GM19395 (cell line): ENCODE measurements around the gene TMEM17.

Experiments
- ATAC-seq: cut with Tn5 transposase; IDR thresholded peaks from one replicate; pipeline ENCODE4 v1.9.1; 2021; ENCODE audit warnings: mild to moderate bottlenecking, moderate library complexity; ENCODE audit not compliant: unreplicated experiment

Gene TMEM17

GRCh38 chr2:62474176-62474575 lies 31.8 kb downstream of the TMEM17 start:
- no peak for ATAC-seq

GRCh38 chr2:62473246-62473827 lies 32.7 kb downstream of the TMEM17 start:
- no peak for ATAC-seq

DNA sequence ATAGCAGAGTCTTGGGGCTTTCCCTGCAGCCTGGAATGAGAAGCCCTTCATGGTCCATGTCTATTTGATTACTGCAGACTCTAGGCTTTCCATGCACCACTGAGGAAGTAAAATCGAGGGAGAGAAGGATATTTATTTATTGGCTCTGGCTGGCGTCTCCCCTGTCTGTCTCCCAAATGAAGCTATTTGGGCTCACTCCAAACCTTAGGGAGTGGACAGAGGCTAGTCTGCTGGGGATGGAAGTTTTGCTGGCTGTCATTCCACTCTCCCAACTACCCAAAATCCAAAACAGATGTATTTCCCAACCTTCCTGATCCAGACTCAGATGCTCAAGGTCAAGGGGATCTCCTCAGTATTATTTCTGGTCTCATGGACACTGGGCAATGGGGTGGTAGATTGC lies 33.7 kb downstream of the TMEM17 start:
- no peak for ATAC-seq

GRCh38 chr2:62471816-62472215 lies 34.2 kb downstream of the TMEM17 start:
- ATAC-seq, result no peak

GRCh38 chr2:62471404-62471803 lies 34.6 kb downstream of the TMEM17 start:
- no peak for ATAC-seq

DNA sequence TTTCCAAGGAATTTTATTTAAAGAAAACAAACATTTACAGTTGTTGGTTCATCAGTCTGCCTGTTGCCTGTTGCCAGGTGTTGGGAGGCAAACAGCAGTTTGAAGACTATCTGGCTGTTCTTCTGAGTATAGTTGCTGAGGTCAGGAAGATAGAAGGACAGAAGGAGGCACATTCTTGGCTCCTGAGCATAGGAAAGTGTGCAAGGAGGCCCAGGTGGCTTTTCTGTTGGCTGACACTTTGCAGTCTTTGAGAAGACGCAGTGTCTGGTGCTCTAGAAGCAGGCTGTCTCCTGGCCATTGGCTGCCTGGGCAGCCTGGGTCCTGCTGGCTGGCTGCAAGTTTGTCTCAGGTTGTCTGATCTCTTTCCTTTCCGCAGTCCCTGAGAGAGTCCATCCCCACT lies 36.4 kb downstream of the TMEM17 start:
- no peak for ATAC-seq

GRCh38 chr2:62469114-62469513 lies 36.9 kb downstream of the TMEM17 start:
- ATAC-seq, result no peak

GRCh38 chr2:62467475-62468321 lies 38.3 kb downstream of the TMEM17 start:
- no peak for ATAC-seq

GRCh38 chr2:62467100-62467474 lies 38.9 kb downstream of the TMEM17 start:
- no peak for ATAC-seq

DNA sequence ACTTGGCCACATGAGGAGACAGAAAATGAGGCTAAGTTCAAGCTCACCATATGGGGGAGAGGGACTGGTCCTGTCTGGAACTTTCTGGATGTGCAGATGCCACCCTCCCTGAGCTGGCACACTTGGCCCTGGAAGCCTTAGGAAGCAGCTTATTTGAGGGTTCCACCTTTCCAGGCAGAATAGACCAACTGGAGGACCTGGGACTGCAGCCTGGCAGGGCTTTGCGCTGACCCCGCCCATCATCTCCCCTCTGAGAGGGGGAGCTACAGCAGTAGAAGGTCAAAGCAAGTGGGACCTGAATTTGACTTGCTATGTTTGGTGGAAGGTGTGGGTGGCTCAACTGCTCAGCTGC lies 39.5 kb downstream of the TMEM17 start:
- ATAC-seq, result no peak

DNA sequence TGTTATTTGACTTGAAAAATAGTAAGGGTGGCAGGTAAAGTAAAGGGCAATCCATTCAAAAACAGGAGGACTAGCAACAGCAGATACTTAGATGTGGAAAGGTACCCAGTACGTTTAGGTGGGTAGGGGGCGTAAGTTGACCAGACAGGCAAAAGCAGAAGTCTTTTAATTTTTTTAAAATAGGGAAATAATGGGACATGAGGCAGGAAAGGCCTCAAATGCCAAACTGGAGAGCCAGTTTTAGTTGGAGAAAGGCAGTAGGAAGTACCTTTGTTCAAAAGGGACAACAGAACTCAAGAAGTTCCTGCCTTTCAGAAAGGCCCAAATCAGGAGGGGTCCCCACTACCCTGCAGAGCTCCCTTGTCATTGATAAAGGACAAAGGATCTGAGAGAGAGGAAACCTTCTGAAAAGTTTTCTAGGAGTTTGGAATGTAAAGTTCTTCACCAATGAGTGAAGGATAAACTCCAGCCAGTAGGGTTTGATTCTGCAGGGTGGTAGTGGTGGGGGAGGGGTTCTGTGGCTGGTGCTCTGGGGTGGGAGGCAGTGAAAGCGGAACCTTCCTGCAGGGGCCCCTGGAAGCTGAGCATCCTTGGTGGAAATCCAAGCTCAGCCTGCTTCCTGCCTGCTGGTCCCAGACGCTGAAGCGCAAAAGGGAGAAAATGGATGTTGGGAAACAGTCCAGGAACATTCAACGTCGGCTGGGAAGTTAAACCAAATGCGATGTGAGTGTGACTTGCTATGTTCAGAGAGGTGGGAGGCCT lies 40.1 kb downstream of the TMEM17 start:
- no peak for ATAC-seq

GRCh38 chr2:62465039-62465740 lies 40.8 kb downstream of the TMEM17 start:
- ATAC-seq, result no peak

- no peak for ATAC-seq
These were observed 41.6 kb downstream of the TMEM17 start for GRCh38 chr2:62464221-62465007.

- no peak for ATAC-seq
These were observed 43.8 kb downstream of the TMEM17 start for GRCh38 chr2:62462211-62462610.

GRCh38 chr2:62461707-62462106 lies 44.3 kb downstream of the TMEM17 start:
- no peak for ATAC-seq

DNA sequence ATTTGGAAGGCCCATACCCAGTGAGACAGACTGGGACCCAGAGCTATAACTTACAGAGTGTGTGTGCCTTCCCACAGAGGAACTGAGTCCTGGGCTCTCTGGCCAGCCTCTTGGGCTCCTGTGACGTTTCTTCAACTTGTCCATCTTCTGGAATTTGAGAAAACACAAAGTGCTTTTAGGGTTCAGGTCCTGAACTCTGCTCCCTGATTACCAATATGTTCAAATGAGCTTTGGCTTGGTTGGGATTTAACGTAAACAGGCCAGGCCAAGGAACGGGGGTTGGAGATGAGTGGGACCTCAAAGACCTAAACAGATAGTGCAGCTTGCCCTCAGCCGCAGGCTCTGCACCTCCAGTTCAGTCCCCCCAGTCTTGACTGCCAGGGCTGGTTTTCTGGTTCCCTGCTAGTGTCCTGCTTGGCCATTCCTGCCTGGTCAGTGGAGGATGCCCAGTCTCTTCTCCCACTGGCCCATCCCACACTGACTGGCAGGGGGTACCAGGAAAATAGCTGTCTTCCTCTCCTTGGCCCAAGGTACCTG lies 44.9 kb downstream of the TMEM17 start:
- ATAC-seq, result no peak

DNA sequence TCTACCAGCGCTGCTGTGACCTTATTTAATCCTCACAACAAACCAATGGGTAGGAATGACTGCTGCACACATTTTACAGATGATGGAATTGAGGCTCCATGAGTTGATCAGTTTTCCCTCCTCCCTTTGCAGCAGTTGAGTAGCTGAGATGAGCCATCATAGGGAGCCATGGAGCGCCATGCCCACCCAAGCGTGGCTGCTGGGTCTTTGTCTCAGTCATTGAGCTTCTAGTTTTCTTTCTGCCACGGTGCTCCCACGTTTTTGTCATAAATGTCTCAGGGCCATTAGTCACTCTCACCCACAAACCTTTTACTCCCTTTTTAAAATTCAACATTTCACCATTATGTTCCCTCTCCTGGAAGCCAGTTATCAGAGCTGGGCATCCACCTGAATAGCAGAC lies 45.8 kb downstream of the TMEM17 start:
- no peak for ATAC-seq

- ATAC-seq, result no peak
These were observed 46.3 kb downstream of the TMEM17 start for GRCh38 chr2:62459672-62460071.

- no peak for ATAC-seq
These were observed 46.9 kb downstream of the TMEM17 start for GRCh38 chr2:62459106-62459505.

GRCh38 chr2:62458671-62459081 lies 47.3 kb downstream of the TMEM17 start:
- no peak for ATAC-seq
